A673 (cell line): ENCODE data around the gene NCAPD3.

ENCODE experiments used
- CTCF ChIP-seq: fragments of 300-800, 200-600 bp; sonication (generic); conservative IDR thresholded peaks from 2 replicates; pipeline ENCODE4 v1.5.1; 2017; ENCODE audit warnings: low read depth, mild to moderate bottlenecking, antibody characterized with exemption, low read length, moderate library complexity, mixed read lengths
- EZH2 ChIP-seq: fragments of 200-600 bp; sonication (generic); IDR thresholded peaks from 2 replicates; pipeline ENCODE4 v1.6.1; 2017; ENCODE audit warnings: borderline replicate concordance, low read depth, mild to moderate bottlenecking, mixed read lengths, antibody characterized with exemption, low read length; ENCODE audit not compliant: poor library complexity, severe bottlenecking

- TF ChIP-seq CTCF (no peak), EZH2 (no peak)
Observed at GRCh38 chr11:134235399-134235798, 11.6 kb upstream of the NCAPD3 start.
